Mucosa of rectum (tissue), 2 donors: ENCODE measurements around the gene OR51F2.
"Not testable (repeated sequence)": the region's sequence is repeated elsewhere in the genome, so short reads cannot be mapped to it uniquely, and the experiment has no call there.

Experiments
- H3K27ac ChIP-seq, 2 donors: one replicate each; pipeline ENCODE4 v1.7.0; 2013; ENCODE audit warnings: inconsistent platforms in 2 of 2, low read depth in 2 of 2, low read length in 2 of 2
- H3K27me3 ChIP-seq, 2 donors: one replicate each; pipeline ENCODE4 v1.7.0; 2013; ENCODE audit warnings: low read length in 2 of 2; ENCODE audit not compliant: control insufficient read depth in 2 of 2, insufficient read depth in 2 of 2
- H3K36me3 ChIP-seq, 2 donors: one replicate each; pipeline ENCODE4 v1.7.0; 2013; ENCODE audit warnings: low read length in 2 of 2; ENCODE audit not compliant: control insufficient read depth in 2 of 2, insufficient read depth in 2 of 2
- H3K4me1 ChIP-seq, 2 donors: one replicate each; pipeline ENCODE4 v1.7.0; 2013; ENCODE audit warnings: low read length in 2 of 2, mild to moderate bottlenecking in 1 of 2; ENCODE audit not compliant: control insufficient read depth in 2 of 2, insufficient read depth in 2 of 2
- H3K4me3 ChIP-seq, 2 donors: one replicate each; pipeline ENCODE4 v1.7.0; 2013; ENCODE audit warnings: low read length in 2 of 2
- H3K9ac ChIP-seq, 2 donors: one replicate each; pipeline ENCODE4 v1.7.0; 2013; ENCODE audit warnings: low read length in 2 of 2, low read depth in 1 of 2, mild to moderate bottlenecking in 1 of 2
- H3K9me3 ChIP-seq, 2 donors: one replicate each; pipeline ENCODE4 v1.7.0; 2013; ENCODE audit warnings: low read length in 2 of 2; ENCODE audit not compliant: control insufficient read depth in 2 of 2
- donor health status: healthy.
- donor health status: Normal muscosa, but diverticular disease.

The OR51F2 gene

GRCh38 chr11:4821021-4821420 lies at the start of gene OR51F2:
TSS of gene OR51F2 (plus strand) at chr11:4821321. CDS start at chr11:4821422, 101 bp downstream.
- Histone ChIP-seq H3K27me3 (no peaks in the 10 kb centered on the region), H3K4me3 (no peak within 1 kb of the TSS), H3K4me1 (no peaks in the 10 kb centered on the region), H3K36me3 (no peaks in the 10 kb centered on the region), H3K9ac (no peak within 1 kb of the TSS), H3K27ac (no peak within 1 kb of the TSS), H3K9me3 (no peaks in the 10 kb centered on the region)

- Histone ChIP-seq H3K4me3 (no peak overlapping the region), H3K4me1 (no peaks in the 10 kb centered on the region), H3K27me3 (no peaks in the 10 kb centered on the region), H3K9me3 (no peaks in the 10 kb centered on the region), H3K27ac (no peak overlapping the region), H3K9ac (no peak overlapping the region), H3K36me3 (no peaks in the 10 kb centered on the region)
Measured at GRCh38 chr11:4782454-4782853, 38.7 kb upstream of the OR51F2 start.

- no peak overlapping the region for H3K27ac ChIP-seq
- no peaks in the 10 kb centered on the region for H3K36me3 ChIP-seq
- no peak overlapping the region for H3K9ac ChIP-seq
- H3K9me3 ChIP-seq, result no peaks in the 10 kb centered on the region
- no peak overlapping the region for H3K4me3 ChIP-seq
- no peaks in the 10 kb centered on the region for H3K27me3 ChIP-seq
- no peaks in the 10 kb centered on the region for H3K4me1 ChIP-seq
Measured at GRCh38 chr11:4797206-4797605, 23.9 kb upstream of the OR51F2 start.

GRCh38 chr11:4798427-4799183 lies 22.5 kb upstream of the OR51F2 start:
- Histone ChIP-seq H3K4me1 (no peaks in the 10 kb centered on the region), H3K36me3 (no peaks in the 10 kb centered on the region), H3K27ac (no peak overlapping the region), H3K4me3 (no peak overlapping the region), H3K9ac (no peak overlapping the region), H3K9me3 (no peaks in the 10 kb centered on the region), H3K27me3 (no peaks in the 10 kb centered on the region)

- H3K9ac ChIP-seq, H3K27me3 ChIP-seq, H3K4me1 ChIP-seq, H3K4me3 ChIP-seq, H3K27ac ChIP-seq, H3K36me3 ChIP-seq, H3K9me3 ChIP-seq: not testable (repeated sequence)
Measured at GRCh38 chr11:4801316-4801715, 19.8 kb upstream of the OR51F2 start.

GRCh38 chr11:4804280-4804679 lies 16.8 kb upstream of the OR51F2 start, which contains the start of gene OR52R1:
TSS of gene OR52R1 (minus strand) at chr11:4804380. CDS start at chr11:4804380, 0 bp downstream.
- no peak within 1 kb of the TSS for H3K27ac ChIP-seq
- no peaks in the 10 kb centered on the region for H3K9me3 ChIP-seq
- no peaks in the 10 kb centered on the region for H3K36me3 ChIP-seq
- no peak within 1 kb of the TSS for H3K4me3 ChIP-seq
- no peaks in the 10 kb centered on the region for H3K27me3 ChIP-seq
- H3K9ac ChIP-seq, result no peak within 1 kb of the TSS
- H3K4me1 ChIP-seq, result no peaks in the 10 kb centered on the region

- H3K9ac ChIP-seq, result no peak overlapping the region
- H3K9me3 ChIP-seq, result no peaks in the 10 kb centered on the region
- no peak overlapping the region for H3K27ac ChIP-seq
- H3K4me3 ChIP-seq, result no peak overlapping the region
- no peaks in the 10 kb centered on the region for H3K4me1 ChIP-seq
- H3K27me3 ChIP-seq, result no peaks in the 10 kb centered on the region
- no peaks in the 10 kb centered on the region for H3K36me3 ChIP-seq
Measured at GRCh38 chr11:4808476-4808875, 12.6 kb upstream of the OR51F2 start.

GRCh38 chr11:4809246-4809645 lies 11.9 kb upstream of the OR51F2 start:
- H3K4me3 ChIP-seq, result no peak overlapping the region
- no peaks in the 10 kb centered on the region for H3K27me3 ChIP-seq
- H3K9me3 ChIP-seq, result no peaks in the 10 kb centered on the region
- no peaks in the 10 kb centered on the region for H3K36me3 ChIP-seq
- no peaks in the 10 kb centered on the region for H3K4me1 ChIP-seq
- H3K9ac ChIP-seq, result no peak overlapping the region
- H3K27ac ChIP-seq, result no peak overlapping the region

- Histone ChIP-seq H3K4me3 (no peak overlapping the region), H3K9ac (no peak overlapping the region), H3K9me3 (no peaks in the 10 kb centered on the region), H3K4me1 (no peaks in the 10 kb centered on the region), H3K36me3 (no peaks in the 10 kb centered on the region), H3K27me3 (no peaks in the 10 kb centered on the region), H3K27ac (no peak overlapping the region)
Measured at GRCh38 chr11:4825132-4825531, 4.0 kb downstream of the OR51F2 start.

GRCh38 chr11:4826425-4826824 lies 5.3 kb downstream of the OR51F2 start:
- Histone ChIP-seq H3K9ac (no peak overlapping the region), H3K36me3 (no peaks in the 10 kb centered on the region), H3K4me1 (no peaks in the 10 kb centered on the region), H3K27me3 (no peaks in the 10 kb centered on the region), H3K4me3 (no peak overlapping the region), H3K9me3 (no peaks in the 10 kb centered on the region), H3K27ac (no peak overlapping the region)
